IPS-NIHi7 (cell line): Measurements from ENCODE around the gene PAM.
A peak's percentile ranks its signal among the peaks of the same experiment; 100 is the strongest.

Experiments
- DNase-seq: peaks from one replicate; pipeline ENCODE4 v3.0.0; 2012; ENCODE audit warnings: mixed read lengths; ENCODE audit errors: extremely low spot score

The PAM gene

GRCh38 chr5:102813740-102814139 lies 58.6 kb downstream of the PAM start:
- no peak for DNase-seq

- DNase-seq, result no peak
Measured at GRCh38 chr5:102815084-102815483, 60.0 kb downstream of the PAM start.

GRCh38 chr5:102815540-102816332 lies 60.6 kb downstream of the PAM start:
- DNase-seq, result no peak

GRCh38 chr5:102818345-102818744 lies 63.2 kb downstream of the PAM start:
- no peak for DNase-seq

GRCh38 chr5:102818934-102819333 lies 63.8 kb downstream of the PAM start:
- DNase-seq, result no peak

GRCh38 chr5:102819634-102820033 lies 64.5 kb downstream of the PAM start:
- DNase-seq, result no peak

GRCh38 chr5:102823441-102823874 lies 68.4 kb downstream of the PAM start:
- DNase-seq, result no peak

GRCh38 chr5:102826629-102827028 lies 71.5 kb downstream of the PAM start:
- no peak for DNase-seq

- DNase-seq, result no peak
Measured at GRCh38 chr5:102830241-102830640, 75.1 kb downstream of the PAM start.

- no peak for DNase-seq
Measured at GRCh38 chr5:102832445-102832844, 77.3 kb downstream of the PAM start.

- no peak for DNase-seq
Measured at GRCh38 chr5:102833146-102833545, 78.0 kb downstream of the PAM start.

- DNase-seq, result no peak
Measured at GRCh38 chr5:102834438-102834964, 79.4 kb downstream of the PAM start.

- no peak for DNase-seq
Measured at GRCh38 chr5:102835717-102836116, 80.6 kb downstream of the PAM start.

GRCh38 chr5:102841021-102841420 lies 85.9 kb downstream of the PAM start:
- no peak for DNase-seq

GRCh38 chr5:102843997-102844396 lies 88.9 kb downstream of the PAM start:
- DNase-seq, result no peak

- no peak for DNase-seq
Measured at GRCh38 chr5:102845041-102845440, 89.9 kb downstream of the PAM start.

GRCh38 chr5:102850503-102850902 lies 95.4 kb downstream of the PAM start:
- DNase-seq, result peak; percentile 13

GRCh38 chr5:102853680-102854079 lies 98.6 kb downstream of the PAM start:
- no peak for DNase-seq

- no peak for DNase-seq
Measured at GRCh38 chr5:102855681-102856388, 100.7 kb downstream of the PAM start.

GRCh38 chr5:102856389-102856777 lies 101.3 kb downstream of the PAM start:
- DNase-seq, result no peak

GRCh38 chr5:102857076-102857818 lies 102.1 kb downstream of the PAM start:
- DNase-seq, result no peak

- DNase-seq, result no peak
Measured at GRCh38 chr5:102858221-102858620, 103.1 kb downstream of the PAM start.
